ENCODE data around the gene PRSS16. TPM values are rescaled to one million over a fixed set of nuclear protein-coding genes. Genes with fewer than 3 reads are reported as not detected.

PRSS16 gene
- total and polyA plus RNA-seq, 9 of the 15 experiments (the other 6 are each of a cell fraction or from before 2014, with no cell fraction given), result 4.5 to 21.3 (median 12.1) TPM

GRCh38 chr6:27296106-27296783 is 48.7 kb downstream of the PRSS16 start (continued):
- TF ChIP-seq ARID4B (CRISPR knock-in tag; IDR thresholded peaks at IDR 0.05) (peak; percentile 40; the same call in 1 of the 2 replicates), ZNF134 (CRISPR knock-in tag; conservative IDR thresholded peaks at IDR 0.05) (no peak), POU5F1 (IDR thresholded peaks at IDR 0.05; ENCODE audit: borderline replicate concordance, low read depth, low read length, partially characterized antibody) (no peak), NEUROD1 (IDR thresholded peaks at IDR 0.05; ENCODE audit: borderline replicate concordance, low read depth, low read length, partially characterized antibody) (no peak), PTTG1 (tag; IDR thresholded peaks at IDR 0.05; ENCODE audit: low read depth) (no peak), ZNF764 (CRISPR knock-in tag; IDR thresholded peaks at IDR 0.05; ENCODE audit: low read depth) (no peak), ZNF551 (CRISPR knock-in tag; IDR thresholded peaks at IDR 0.05) (no peak), ZNF274 (IDR thresholded peaks at IDR 0.05; ENCODE audit: borderline replicate concordance, low read depth, low read length) (no peak), RFX1 (IDR thresholded peaks at IDR 0.05) (0 out of 2 replicates have a peak, but pooled peaks have one; percentile 21), MCM2 (IDR thresholded peaks at IDR 0.05; ENCODE audit: low read depth) (no peak), MCM3 (IDR thresholded peaks at IDR 0.05) (no peak), ZNF561 (CRISPR knock-in tag; conservative IDR thresholded peaks at IDR 0.05) (no peak), RFX5 (IDR thresholded peaks at IDR 0.05; ENCODE audit: low read depth, low read length) (no peak), EP400 (IDR thresholded peaks at IDR 0.05) (0 out of 2 replicates have a peak, but pooled peaks have one; percentile 29), FOXK1 (CRISPR knock-in tag; IDR thresholded peaks at IDR 0.05; ENCODE audit: borderline replicate concordance) (no peak), SREBF2 (CRISPR knock-in tag; IDR thresholded peaks at IDR 0.05) (no peak), FIP1L1 (IDR thresholded peaks at IDR 0.05; ENCODE audit: low read depth, low read length, poor library complexity, severe bottlenecking) (no peak), DACH1 (IDR thresholded peaks at IDR 0.05; ENCODE audit: partially characterized antibody) (no peak), CAMTA2 (CRISPR knock-in tag; conservative IDR thresholded peaks at IDR 0.05) (no peak), KHSRP (IDR thresholded peaks at IDR 0.05) (no peak)
- TF ChIP-seq, protein P1, sequence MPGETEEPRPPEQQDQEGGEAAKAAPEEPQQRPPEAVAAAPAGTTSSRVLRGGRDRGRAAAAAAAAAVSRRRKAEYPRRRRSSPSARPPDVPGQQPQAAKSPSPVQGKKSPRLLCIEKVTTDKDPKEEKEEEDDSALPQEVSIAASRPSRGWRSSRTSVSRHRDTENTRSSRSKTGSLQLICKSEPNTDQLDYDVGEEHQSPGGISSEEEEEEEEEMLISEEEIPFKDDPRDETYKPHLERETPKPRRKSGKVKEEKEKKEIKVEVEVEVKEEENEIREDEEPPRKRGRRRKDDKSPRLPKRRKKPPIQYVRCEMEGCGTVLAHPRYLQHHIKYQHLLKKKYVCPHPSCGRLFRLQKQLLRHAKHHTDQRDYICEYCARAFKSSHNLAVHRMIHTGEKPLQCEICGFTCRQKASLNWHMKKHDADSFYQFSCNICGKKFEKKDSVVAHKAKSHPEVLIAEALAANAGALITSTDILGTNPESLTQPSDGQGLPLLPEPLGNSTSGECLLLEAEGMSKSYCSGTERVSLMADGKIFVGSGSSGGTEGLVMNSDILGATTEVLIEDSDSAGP (CRISPR knock-in tag; IDR thresholded peaks at IDR 0.05), result no peak
- TF ChIP-seq, protein P2, sequence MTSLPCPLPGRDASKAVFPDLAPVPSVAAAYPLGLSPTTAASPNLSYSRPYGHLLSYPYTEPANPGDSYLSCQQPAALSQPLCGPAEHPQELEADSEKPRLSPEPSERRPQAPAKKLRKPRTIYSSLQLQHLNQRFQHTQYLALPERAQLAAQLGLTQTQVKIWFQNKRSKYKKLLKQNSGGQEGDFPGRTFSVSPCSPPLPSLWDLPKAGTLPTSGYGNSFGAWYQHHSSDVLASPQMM (CRISPR knock-in tag; IDR thresholded peaks at IDR 0.05), result no peak

Measured in K562 (cell line).